ENCODE results near the gene SFT2D3.
"Not testable (repeated sequence)": the region's sequence is repeated elsewhere in the genome, so short reads cannot be mapped to it uniquely, and the experiment has no call there.

SFT2D3 gene

DNA sequence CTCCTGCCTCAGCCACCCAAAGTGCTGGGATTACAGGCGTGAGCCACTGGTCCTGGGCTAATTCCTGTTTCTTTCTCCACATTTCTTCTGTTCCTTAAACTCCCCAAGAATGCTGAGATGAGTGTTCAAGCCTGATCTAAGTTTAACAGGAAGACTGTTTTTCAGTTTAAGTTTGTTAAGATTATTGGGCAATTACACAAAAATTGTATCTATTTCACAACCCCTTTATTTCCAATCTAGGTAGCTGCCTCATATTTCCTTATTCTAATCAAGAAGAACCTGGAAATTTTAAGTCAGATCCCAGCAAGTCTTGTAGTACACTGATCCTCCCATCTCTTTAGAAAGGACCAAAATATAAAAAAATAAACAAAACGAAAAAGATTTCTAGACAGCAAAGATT, 11.7 kb downstream of the SFT2D3 start:
- no peak for DNase-seq

DNA sequence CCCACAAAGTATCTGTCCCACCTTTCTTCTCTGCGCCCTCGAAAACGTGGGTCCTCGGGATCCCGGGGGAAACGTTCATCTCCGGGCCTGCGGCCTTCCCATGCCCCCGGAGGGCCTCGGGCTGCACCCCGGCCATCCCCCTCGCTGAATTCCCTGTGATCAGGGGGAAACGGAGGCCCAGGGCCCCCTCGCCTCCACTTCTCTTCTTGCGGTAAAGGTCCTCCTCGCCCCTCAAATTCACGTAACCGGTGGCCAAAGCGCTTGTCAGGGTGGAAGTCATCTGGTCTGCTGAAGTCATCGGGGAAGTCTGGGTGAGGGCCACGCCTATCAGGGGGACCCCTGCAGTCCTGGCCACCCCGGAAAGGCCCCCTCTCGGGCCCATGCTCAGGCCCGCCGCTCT, 12.3 kb downstream of the SFT2D3 start:
- DNase-seq = no peak

DNA sequence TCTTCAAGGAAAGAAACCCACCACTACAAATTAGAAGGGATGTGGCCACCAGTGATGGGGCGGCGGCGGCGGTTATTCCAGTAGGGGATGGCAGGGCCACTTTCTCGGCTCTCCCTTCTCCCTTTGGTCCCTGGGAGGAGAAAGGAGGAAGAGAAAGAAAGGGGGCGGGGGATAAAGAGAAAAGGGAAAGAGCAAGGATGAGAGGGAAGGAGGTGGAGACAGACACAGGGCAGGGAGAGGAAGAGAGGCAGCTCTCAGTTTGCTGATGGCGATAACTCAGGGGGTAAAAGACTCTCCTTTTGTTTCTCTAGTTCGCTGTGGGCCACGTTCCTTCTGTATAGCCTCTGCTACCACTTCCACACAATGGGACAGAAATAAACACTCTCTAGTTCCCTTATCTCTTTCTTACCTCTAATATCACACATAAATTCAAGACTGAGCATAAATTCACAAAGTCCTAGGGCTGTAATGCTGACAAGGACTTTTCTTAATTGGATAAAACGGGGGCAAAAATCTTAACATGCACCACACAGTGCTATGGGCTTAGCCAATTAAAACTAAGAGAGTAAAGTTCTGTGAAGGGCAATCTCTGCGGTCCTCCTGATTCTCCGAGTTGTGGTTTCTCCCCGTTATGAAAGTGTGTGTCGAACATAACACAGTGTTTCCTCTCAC, 14.6 kb downstream of the SFT2D3 start:
- DNase-seq = no peak

DNA sequence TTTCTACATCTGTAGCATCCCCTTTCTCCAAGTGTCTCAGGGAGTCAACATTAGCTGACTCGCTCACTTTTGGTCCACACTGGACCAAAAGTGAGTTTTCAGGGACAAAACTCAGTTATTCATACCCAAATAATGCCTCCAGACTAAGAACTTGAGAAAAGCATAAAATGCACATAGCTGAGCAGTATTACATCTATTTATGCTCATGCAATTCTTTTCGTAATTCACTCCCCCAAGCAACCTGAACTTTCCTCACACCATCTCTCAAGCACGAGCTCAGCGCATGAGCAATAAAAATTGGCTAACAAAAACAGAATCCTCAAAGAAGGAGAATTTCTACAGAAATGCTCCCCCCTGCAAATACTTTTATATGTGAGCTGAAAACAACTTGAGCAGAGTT, 17.0 kb downstream of the SFT2D3 start:
- DNase-seq = no peak

DNA sequence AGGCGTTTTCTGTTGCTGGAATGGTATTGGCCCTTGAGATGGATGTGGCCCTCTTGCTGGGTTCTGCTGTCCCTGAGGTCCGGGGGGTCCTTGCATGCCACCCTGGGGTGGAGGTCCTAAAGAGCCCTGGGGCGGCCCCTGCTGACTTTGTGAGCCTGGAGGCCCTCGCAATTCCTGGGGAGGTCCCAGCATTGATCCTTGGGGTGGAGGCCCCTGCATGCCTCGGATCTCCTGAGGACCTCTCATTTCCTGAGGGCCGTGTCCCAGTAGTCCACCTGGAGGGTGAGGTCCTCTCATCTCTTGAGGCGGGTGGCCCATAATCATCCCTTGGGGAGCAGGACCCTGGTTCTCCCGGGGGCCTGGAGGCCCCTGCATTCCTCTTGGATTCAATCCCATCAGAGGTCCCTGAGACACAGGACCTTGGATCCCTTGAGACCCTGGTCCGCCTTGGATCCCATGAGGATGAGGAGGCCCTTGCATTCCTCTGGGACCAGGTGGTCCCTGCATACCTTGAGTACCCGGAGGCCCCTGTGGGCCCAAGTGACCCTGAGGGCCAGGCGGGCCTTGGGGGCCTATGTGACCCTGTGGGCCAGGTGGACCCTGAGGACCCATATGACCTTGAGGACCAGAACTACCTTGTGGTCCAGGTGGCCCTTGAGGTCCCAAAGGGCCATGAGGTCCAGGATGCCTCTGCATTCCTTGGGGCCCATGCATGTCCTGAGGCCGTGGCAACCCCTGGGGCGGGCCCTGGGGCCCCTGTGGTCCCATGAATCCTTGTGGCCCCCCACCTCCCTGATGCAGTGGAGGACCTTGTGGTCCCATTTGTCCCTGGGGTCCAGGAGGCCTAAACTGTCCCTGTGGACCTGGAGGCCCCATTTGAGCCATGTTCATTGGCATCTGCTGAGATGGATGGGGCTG, 18.3 kb downstream of the SFT2D3 start:
- DNase-seq = no peak

DNA sequence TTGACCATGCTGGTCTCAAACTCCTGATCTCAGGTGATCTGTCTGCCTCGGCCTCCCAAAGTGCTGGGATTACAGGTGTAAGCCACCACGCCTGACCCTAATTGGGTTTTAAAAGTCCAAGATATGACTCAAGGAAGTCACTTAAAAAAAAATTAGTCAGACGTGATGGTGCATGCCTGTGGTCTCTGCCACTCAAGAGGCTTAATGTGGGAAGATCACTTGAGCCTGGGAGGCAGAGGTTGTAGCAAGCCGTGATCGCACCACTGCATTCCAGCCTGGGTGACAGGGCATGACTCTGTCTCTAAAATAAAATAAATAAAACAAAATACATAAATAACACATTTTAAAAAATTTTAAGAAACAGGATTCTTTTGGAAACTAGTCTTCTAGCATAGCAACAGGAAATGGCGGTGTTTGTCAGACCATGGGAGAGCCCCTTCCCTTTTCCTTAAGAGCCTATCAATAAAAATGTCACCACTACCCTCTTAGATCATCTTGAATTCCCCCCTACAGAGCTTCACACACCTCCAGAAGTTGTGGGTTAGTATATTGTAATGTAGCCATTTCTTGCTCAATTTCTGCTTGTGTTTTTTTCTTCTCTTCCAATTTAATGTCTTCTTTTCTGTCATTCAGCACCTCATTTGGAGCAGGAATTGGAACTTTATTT, 20.1 kb downstream of the SFT2D3 start:
- DNase-seq = no peak

DNA sequence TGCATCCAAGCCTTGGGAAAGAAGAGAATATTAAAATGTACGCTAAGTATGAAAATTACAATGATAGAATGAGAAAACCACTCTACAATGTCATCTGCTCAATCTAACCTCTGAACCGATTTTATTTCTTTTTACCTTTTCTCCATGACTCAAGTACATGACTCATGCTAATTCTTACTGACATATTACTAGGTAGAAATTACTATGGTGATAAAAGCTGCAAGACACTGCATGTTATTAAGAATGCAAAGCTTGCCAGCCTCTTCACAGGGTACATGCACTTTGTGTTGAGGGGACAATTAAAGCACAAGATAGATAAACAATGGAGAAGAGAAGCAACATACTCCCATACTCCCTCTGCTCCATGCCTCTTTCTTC, 20.7 kb downstream of the SFT2D3 start:
- DNase-seq = no peak

DNA sequence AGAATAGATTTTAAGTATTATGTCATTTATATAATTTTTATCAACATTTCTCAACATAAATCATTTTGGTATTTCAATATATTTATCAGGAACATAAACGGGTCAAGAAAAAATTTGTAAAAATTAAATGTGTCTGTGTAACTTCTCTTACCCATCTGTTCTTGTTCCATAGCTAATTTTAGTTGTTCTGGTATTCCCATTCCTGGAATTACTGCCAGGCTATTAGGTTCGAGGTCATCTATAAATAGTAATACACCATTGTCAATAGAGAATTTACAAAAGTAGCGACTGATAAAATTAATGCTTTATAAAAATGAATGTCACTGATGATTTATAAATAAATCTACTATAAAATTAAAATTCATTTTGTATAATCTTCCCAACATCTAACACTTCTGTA, 21.5 kb downstream of the SFT2D3 start:
- DNase-seq = no peak

DNA sequence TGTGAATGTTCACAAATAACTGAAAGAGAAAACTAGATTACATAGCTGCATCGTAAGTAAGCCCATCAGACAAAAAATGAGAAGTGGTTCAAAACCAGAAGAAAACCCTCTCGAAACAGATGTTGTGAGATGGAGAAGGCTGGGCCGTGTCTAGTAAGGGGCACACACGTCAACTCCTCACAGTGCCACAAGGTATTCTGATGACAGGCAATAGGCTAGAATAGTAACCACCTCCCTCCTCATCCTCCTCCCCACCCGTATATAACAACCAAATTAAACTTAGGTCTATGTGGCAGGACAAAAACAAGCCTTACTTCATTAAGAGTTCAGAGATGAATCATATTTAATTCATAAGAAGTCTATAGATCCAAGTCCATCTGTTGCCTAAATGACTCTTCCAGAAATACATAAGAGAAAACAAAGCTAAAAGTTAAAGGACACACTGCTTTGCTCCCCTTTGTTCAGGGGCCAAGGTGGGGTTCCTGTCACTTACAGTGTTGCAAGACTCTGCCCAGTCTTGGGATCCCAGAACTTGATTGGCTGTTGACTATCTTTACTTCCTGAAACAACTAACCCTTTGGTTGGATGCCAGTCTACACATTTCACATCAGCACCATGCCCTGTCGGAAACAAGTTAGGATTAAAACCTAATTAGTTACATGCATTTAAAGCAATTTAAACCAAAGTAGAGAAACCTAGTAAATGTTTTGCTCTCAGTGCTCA, 25.0 kb downstream of the SFT2D3 start:
- no peak for DNase-seq

DNA sequence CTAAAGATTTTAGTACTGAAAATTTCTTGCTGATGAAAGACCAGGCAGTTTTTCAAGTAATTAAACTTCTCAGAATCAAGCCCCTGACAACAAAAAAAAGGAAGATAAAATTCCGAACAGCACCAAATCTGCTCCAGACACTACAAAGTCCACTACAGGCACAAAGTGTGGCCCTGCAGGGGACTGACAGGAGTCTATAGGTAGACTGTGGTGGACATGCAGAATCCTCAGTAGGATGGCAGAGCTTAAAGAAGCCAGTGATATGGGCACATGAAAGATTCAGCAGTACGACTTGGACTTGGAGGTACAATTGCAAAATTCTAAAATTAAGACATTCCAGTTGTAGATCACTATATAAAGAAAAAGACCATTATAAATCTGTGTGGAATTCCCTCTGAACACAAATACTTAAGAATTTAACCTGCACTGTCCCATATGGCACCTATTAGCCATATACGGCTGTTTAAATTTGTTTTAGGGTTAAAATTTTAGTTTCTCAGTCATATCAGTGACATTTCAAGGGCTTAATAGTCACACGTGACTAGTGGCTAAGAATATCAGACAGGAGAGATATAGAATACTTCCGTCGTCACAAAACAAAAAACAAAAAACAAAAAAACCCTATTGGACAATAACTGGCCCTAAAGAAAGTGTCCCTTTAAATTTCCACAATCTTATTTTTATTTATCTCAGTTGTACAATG, 32.0 kb downstream of the SFT2D3 start:
- DNase-seq = no peak

DNA sequence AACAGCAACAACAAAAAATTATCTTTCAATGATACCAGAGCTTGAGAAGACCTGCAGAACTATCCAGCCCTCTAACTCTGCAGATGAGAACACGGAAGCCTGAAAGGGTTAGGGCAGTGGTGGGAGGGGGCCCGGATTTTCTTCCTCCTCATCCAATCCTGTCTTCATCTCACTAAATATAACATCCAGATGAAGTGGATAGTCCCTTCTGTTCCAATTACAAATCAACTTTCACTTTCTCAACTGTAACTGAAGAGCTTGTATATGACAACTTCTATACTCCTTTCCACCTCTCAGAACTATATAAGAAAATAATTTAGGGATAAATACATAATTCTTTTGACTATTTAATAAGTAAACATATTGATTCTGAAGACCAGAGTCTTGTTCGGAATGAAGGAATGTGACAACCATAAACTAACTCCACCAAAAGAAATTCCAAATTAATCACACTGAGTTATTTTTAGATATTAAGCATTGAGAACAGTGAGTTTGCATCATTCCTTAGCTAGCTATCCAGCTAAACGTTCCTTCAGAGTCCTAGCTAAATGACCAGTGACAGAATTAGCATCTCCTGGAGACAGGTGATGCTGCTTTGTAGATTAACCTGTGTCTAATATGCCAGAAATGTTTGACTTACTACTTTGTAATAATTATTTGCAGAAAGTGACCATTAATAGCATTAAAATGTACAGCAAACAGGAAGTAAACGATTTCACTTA, 32.7 kb downstream of the SFT2D3 start:
- DNase-seq = no peak

DNA sequence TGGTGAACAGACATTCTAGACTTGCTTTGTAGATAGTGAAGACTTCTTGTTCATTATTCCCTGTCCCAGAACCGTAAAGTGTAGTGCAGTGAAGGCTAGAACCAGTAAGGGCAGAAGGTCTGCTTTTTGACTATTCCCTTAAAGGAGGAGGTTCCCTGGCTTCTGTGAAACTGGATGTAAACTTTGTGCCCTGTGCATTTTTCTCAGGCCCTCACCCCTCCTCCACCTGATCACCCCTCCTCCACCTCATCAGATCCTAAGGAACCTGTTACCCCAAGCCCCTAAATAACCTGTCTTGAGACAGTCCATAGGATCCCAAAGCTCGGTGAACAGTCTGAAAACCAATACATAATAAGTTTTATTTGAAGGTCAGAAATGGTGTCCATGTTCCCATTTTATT, 33.7 kb downstream of the SFT2D3 start:
- no peak for DNase-seq

DNA sequence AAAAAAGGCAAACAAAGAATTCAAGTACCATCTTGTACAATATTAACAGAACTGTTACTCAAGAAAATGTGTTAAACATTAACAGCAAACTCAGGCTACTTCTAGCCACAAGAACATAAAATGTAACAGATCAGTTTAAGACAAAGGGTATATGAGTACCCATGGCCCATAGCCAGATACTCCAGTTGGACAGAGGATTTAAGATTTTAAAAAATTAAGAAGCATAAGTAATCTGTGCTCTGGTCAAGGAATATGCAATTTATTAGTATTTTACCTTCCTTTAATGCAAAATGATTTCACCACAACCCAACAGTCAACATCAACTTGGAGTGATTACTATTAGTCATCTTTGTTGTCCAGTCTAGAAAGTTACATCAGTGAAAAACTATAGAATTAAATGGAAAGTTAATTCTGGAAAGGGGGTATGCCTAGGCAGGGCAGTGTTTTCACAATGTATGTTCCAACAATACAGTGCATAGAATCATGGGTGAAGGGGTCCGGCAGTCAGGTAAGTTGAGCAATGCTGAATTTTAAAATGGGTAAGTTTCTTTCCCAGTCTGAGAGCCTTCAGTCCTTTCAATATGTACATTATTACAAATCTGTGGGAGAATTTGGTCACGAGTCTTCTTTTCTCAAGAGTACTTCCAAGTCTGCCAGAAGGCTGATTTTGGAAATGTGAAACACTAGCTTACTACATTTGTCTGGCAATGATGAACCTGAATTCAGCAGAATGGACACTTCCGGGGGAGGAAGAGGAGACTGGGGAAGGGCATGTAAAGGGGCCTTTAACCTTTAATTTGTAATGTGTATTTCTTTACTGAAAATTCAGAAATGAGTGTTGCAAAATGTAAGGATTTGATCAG, 34.5 kb downstream of the SFT2D3 start:
- no peak for DNase-seq

DNA sequence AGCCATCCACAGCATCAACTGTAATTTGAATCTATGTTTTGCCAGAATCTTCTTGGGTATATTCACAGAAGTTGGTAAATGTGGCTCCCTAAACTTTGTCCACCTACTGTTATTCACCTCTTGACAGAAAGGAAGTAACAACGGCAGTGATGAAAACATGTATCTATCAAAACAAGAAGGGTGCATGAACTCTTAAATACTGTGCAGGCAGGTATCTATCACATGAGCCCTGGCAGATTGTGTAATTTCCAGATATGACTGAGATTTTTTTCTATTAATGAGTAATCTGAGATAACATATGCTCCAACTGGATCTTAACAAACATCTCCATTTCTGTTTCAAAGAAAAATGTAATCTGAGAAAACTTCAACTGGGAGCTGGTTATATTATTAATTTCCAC, 36.6 kb downstream of the SFT2D3 start:
- no peak for DNase-seq

DNA sequence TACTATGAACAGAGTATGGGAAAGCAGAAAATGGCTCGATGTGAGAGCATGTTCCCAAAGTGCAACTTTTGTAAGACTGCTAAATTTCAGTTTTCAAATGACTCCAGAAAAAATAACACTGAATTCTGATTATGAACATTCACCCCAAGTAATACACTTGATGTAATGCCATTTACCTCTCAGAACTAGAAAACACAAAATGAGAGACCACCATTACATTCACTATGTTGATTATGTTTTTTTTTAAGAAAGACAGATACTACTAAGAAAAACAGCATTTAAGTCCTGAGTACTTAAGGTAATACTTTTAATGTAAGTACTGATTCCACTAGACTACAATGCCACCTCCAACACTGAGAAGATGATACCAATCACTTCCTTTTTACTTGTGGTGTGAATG, 38.5 kb downstream of the SFT2D3 start:
- DNase-seq = no peak

DNA sequence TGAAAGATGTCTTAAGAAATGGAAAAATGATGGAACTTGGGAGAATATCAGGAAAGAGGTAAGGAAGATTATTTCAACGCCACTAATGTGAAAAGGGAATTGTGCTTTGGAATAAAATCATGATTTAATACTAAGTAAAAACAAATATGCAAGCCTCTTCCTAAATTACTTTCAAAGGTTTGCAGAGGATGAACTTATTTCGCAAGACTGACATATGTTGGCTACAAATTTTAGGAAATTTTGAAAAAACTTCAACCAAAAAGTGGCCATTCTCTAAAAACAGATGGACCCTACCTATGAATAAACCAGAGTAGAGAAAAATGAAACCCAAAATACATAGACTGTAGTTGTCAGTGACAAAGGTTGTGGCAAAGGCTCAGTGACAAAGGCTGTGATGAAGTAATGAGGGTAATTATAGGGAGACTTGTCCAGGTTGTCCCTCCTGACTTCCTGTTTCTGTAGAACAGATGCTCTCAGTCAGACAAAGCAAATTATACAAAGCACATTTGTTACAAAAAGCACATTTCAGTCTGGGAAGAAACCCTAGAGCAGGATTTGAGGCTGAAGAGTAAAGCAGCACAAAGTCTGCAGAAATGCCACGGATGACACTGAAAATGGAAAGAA, 39.5 kb downstream of the SFT2D3 start:
- DNase-seq = no peak

DNA sequence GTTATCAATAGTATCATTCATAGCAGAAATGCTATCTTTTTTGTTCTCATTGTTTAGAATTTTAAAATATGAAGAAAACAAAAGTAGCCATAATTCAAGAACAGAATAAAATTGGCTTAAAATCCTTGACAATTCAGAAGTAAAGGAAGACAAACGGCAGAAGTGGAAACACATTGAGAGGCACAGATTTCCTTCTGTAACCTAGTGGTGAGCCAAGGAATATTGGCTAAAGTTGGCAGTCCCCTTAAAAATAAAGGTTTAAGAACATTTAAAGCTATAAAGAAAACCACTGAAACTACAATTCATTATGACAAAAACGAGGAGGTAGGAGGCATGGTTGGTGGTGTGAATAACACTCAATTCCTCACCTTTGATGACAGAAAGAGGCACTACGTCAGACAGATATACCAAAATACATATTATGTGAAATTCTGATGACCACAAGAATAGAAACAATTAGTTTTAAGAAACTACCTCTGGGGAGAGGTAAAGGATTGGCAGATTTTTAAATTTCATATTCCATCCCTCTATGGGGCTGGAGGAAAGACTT, 42.3 kb downstream of the SFT2D3 start:
- DNase-seq = no peak

DNA sequence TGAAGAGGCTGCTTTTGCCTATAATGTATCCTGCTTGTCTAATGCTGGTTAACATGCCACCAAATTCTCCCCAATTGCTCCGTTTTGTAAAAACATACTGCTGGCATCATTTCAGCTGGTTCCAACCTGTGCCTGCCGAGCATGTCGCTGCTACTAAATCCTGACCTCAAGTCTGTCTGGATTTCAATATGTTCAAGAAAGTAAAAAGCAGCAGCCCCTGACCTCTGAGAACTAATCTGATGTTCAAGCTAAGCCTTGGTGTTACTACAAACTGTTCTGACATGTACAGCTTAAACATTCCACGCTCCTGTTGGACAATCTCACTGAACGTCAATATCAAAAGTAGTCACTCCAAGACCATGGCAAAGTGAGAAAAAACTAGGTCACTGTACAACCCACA, 46.3 kb downstream of the SFT2D3 start:
- DNase-seq = no peak

DNA sequence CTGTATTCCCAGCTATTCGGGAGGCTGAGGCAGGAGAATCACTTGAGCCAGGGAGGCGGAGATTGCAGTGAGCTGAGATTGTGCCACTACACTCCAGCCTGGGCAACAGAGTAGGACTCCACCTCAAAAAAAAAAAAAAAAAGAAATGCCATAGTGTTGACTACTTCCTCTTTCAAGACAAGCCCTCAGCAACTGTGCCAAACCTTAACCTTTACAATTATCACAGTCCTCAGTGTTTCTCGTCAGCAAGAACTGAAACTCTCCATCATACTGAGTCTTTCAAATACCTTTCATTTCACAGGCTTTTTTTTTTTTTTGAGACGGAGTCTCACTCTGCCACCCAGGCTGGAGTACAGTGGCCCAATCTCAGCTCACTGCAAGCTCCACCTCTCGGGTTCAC, 48.2 kb downstream of the SFT2D3 start:
- not testable (repeated sequence) for DNase-seq

DNA sequence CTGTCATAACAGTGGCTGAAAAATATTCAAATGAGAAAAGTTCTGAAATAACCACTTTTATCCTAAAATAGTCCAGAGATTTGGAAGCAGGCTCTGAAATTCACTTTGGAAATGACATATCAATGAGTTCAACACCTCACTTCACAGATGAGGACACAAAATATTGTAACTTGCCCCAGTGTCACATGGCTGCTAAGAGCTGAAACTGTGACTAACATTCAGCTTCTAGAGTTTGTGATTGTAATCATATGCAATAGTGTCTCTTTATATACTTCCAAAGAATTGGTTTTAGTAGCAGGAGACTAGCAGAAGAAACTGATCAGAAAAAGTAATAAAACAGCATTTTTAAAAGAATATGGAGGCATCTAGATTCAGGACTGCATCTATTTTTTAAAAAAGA, 52.1 kb downstream of the SFT2D3 start:
- no peak for DNase-seq
